ENCODE data around the gene FGF1. TPM values are rescaled to one million over a fixed set of nuclear protein-coding genes. Genes with fewer than 3 reads are reported as not detected.

FGF1 gene
- total and polyA plus RNA-seq, 2 of the 4 experiments (the other 2 are of a cell fraction), result 7.6 to 7.7 TPM

DNA sequence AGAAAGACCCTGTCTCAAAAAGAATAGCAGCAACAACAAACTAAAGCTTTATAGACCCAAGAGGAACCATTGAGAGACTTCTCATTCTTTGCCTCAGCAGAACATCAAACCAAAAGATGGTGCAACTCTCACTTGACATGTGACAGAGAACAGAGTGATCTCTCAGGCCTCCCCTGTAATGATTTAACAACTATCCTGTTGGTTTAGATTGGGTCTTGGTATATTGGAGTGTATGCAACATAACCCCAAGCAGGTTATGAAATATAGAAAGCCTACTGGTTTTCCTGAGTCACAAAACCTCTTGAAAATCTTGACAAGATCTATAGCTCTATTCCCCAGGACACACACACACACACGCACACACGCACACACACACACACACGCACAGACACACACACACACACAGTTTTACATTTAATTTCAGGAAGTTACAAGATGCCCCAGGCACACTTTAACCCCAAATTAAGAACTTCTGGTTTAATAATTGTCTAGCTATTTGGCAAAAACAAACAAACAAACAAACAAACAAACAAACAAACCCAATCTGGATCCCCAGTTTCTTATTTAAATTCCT is 6.5 kb upstream of the FGF1 start:
- in situ Hi-C loops (cut with MboI; ENCODE audit: low sequenced_read_pairs), result loop anchor here (10.0 kb wide), 1 partner anchor 548 kb away; no protein-coding TSS in a partner anchor
- intact Hi-C loops (cut with micrococcal nuclease), result loop anchor here (10.0 kb wide), 1 partner anchor 678 kb away; the partner anchor contains the start of gene GNPDA1
- no peak overlapping the region for H4K5ac ChIP-seq (ENCODE audit: low read depth, low read length)
- 95% methylated on average over 3 of the region's 3 CpGs; no CpG with 5 or more reads in 1 of the 2 experiments for WGBS, 2 experiments (ENCODE audit: extremely low coverage in 2 of 2, insufficient read length in 1 of 2)
- H2BK5ac ChIP-seq (ENCODE audit: low read depth, low read length, poor library complexity, severe bottlenecking), result no peak overlapping the region
- H3K18ac ChIP-seq (ENCODE audit: low read depth, low read length), result no peak overlapping the region
- no peak overlapping the region for H4K8ac ChIP-seq (ENCODE audit: low read depth in 2 of 2, low read length in 2 of 2)
- TF ChIP-seq MAZ (IDR thresholded peaks at IDR 0.05; ENCODE audit: borderline replicate concordance, low read depth, low read length) (no peak), NFE2L2 (IDR thresholded peaks at IDR 0.05; ENCODE audit: low read depth, low read length) (no peak), FOS (IDR thresholded peaks at IDR 0.05; ENCODE audit: low read depth, low read length) (no peak), CHD1 (IDR thresholded peaks at IDR 0.05; ENCODE audit: low read depth, low read length) (no peak), POLR2A (IDR thresholded peaks at IDR 0.05; ENCODE audit: low read depth, low read length) (no peak), RAD21 (IDR thresholded peaks at IDR 0.05; ENCODE audit: low read length) (no peak), CEBPB (IDR thresholded peaks at IDR 0.05; ENCODE audit: low read depth, low read length) (no peak), MAFK (IDR thresholded peaks at IDR 0.05; ENCODE audit: low read depth, low read length) (no peak), RFX5 (IDR thresholded peaks at IDR 0.05; ENCODE audit: low read depth, low read length) (no peak), RCOR1 (IDR thresholded peaks at IDR 0.05; ENCODE audit: insufficient replicate concordance, low read length) (no peak)
- TF ChIP-seq, protein P1, sequence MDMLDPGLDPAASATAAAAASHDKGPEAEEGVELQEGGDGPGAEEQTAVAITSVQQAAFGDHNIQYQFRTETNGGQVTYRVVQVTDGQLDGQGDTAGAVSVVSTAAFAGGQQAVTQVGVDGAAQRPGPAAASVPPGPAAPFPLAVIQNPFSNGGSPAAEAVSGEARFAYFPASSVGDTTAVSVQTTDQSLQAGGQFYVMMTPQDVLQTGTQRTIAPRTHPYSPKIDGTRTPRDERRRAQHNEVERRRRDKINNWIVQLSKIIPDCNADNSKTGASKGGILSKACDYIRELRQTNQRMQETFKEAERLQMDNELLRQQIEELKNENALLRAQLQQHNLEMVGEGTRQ (IDR thresholded peaks at IDR 0.05; ENCODE audit: low read depth, low read length), result no peak
- TF ChIP-seq, protein P2, sequence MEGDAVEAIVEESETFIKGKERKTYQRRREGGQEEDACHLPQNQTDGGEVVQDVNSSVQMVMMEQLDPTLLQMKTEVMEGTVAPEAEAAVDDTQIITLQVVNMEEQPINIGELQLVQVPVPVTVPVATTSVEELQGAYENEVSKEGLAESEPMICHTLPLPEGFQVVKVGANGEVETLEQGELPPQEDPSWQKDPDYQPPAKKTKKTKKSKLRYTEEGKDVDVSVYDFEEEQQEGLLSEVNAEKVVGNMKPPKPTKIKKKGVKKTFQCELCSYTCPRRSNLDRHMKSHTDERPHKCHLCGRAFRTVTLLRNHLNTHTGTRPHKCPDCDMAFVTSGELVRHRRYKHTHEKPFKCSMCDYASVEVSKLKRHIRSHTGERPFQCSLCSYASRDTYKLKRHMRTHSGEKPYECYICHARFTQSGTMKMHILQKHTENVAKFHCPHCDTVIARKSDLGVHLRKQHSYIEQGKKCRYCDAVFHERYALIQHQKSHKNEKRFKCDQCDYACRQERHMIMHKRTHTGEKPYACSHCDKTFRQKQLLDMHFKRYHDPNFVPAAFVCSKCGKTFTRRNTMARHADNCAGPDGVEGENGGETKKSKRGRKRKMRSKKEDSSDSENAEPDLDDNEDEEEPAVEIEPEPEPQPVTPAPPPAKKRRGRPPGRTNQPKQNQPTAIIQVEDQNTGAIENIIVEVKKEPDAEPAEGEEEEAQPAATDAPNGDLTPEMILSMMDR (conservative IDR thresholded peaks at IDR 0.05; ENCODE audit: low read depth, low read length), result no peak
- TF ChIP-seq, protein P3, sequence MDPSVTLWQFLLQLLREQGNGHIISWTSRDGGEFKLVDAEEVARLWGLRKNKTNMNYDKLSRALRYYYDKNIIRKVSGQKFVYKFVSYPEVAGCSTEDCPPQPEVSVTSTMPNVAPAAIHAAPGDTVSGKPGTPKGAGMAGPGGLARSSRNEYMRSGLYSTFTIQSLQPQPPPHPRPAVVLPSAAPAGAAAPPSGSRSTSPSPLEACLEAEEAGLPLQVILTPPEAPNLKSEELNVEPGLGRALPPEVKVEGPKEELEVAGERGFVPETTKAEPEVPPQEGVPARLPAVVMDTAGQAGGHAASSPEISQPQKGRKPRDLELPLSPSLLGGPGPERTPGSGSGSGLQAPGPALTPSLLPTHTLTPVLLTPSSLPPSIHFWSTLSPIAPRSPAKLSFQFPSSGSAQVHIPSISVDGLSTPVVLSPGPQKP (IDR thresholded peaks at IDR 0.05; ENCODE audit: borderline replicate concordance, low read depth, low read length), result no peak
- no peak overlapping the region for H3K14ac ChIP-seq (replicated peaks; ENCODE audit: low read depth, low read length)
- H3K79me1 ChIP-seq (ENCODE audit: low read depth in 1 of 2, low read length in 2 of 2), result no peaks in the 10 kb centered on the region
- no peak overlapping the region for H3K9ac ChIP-seq (ENCODE audit: low read depth, low read length)
- H2BK15ac ChIP-seq (ENCODE audit: low read depth, low read length), result no peak overlapping the region
- no peaks in the 10 kb centered on the region for H4K20me1 ChIP-seq (ENCODE audit: insufficient read depth, low read length)
- H2BK120ac ChIP-seq (ENCODE audit: low read depth, low read length), result no peak overlapping the region
- H3K4me1 ChIP-seq (ENCODE audit: control insufficient read depth, insufficient read depth, low read length), result peaks cover 4% of the 10 kb centered on the region
- H3K4me2 ChIP-seq (ENCODE audit: low read depth, low read length), result no peak overlapping the region
- POLR2A ChIA-PET (ENCODE audit: unreplicated experiment), result no interaction called here
- no peak for ATAC-seq (ENCODE audit: low read depth)
- no peak overlapping the region for H2AFZ ChIP-seq (replicated peaks; ENCODE audit: low read length, poor library complexity)
- H3K4ac ChIP-seq (ENCODE audit: low read depth, low read length), result no peak overlapping the region
- no peaks in the 10 kb centered on the region for H3K36me3 ChIP-seq (ENCODE audit: control insufficient read depth, insufficient read depth, low read length)
- H3K27ac ChIP-seq (ENCODE audit: insufficient read depth, low read length), result no peak overlapping the region
- H3K56ac ChIP-seq (ENCODE audit: extremely low read depth, insufficient read depth, low read length), result no peak overlapping the region
- no peak overlapping the region for H4K91ac ChIP-seq (ENCODE audit: insufficient read depth, low read depth, low read length)
- H3K9me1 ChIP-seq (ENCODE audit: insufficient read depth, low read length), result no peaks in the 10 kb centered on the region
- H3K27me3 ChIP-seq (ENCODE audit: control insufficient read depth, insufficient read depth, low read length), result no peaks in the 10 kb centered on the region
- H2AK5ac ChIP-seq (ENCODE audit: low read depth, low read length), result no peak overlapping the region
- no peak for DNase-seq
- H2AK9ac ChIP-seq (replicated peaks; ENCODE audit: low read depth, low read length, poor library complexity), result no peak overlapping the region
- CTCF ChIA-PET, result interaction anchor here (0.6 to 1.2 kb wide), 3 partner anchors 21 to 143 kb away, joined by 3 to 8 read pairs (median 4); no protein-coding TSS in a partner anchor
- no peaks in the 10 kb centered on the region for H3K9me3 ChIP-seq (ENCODE audit: control insufficient read depth, insufficient read depth, low read length)
- H3K23ac ChIP-seq (ENCODE audit: low read depth, low read length), result no peak overlapping the region
- no peak overlapping the region for H2BK20ac ChIP-seq (ENCODE audit: low read depth, low read length)
- H3K4me3 ChIP-seq (ENCODE audit: insufficient read depth, low read depth, low read length), result no peak overlapping the region
- dilution Hi-C loops (cut with HindIII; ENCODE audit: low sequenced_read_pairs, unreplicated experiment), result no loop called here
- no TSS peak for BruUV-seq (replicated peaks)
